ENCODE measurements around the gene ESPN.

The ESPN gene

DNA sequence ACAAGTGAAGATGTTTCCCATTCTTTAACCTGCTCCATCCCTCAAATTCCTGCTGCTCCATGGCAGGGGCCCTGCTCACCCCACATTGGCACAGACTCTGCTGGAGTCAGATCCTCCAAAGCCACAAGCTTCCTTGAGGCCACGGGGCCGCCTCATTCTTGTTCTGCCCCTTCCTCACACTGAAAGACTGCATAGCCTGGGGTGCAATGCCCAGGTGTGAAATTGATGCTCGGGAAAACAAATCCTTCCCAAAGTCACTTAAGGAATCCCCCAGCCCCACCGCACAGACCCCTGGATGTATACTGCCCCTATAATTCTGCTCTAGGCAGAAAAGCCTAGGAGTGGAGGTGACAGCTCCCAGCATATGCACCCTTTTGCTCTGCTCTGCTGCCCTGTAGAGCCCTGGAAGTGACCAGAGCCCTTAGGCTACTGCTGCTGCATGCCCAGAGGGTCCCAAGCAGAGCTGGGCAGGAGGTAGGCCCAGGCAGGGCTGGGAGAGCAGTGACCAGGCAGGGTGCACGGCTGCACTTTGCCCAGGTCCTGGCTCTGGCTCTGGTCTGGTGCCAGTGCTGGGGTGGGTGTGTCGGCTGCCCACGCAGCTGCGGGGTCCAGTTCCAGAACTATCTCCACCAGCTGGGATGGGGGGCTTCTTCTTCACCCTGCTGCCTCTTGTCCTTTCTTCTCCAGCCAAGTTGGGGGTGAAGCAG, 6.5 kb upstream of the ESPN start:
- Histone ChIP-seq H3K4me1 (ENCODE audit: insufficient read depth, low read length, poor library complexity, severe bottlenecking) (peaks cover 4% of the 10 kb centered on the region), H2AFZ (ENCODE audit: low read length) (no peak overlapping the region), H4K20me1 (ENCODE audit: insufficient read depth, low read length, poor library complexity, severe bottlenecking) (no peaks in the 10 kb centered on the region), H3K9ac (ENCODE audit: low read depth, low read length, poor library complexity, severe bottlenecking) (no peak overlapping the region), H3K9me3 (ENCODE audit: insufficient read depth, low read depth, low read length) (no peaks in the 10 kb centered on the region), H3K9me2 (replicated peaks; ENCODE audit: low read depth, low read length) (no peaks in the 10 kb centered on the region), H3K36me3 (ENCODE audit: insufficient read depth, low read length) (no peaks in the 10 kb centered on the region), H3K27me3 (ENCODE audit: insufficient read depth, low read length, poor library complexity, severe bottlenecking) (no peaks in the 10 kb centered on the region), H3K79me2 (ENCODE audit: insufficient read depth, low read length) (no peaks in the 10 kb centered on the region), H3F3A (ENCODE audit: low read depth) (no peaks in the 10 kb centered on the region), H3K4me2 (ENCODE audit: low read depth, low read length, poor library complexity, severe bottlenecking) (no peak overlapping the region), H3K4me3 (ENCODE audit: low read length, poor library complexity, severe bottlenecking) (no peak overlapping the region)
- no peak for TF ChIP-seq EZH2phosphoT487 (IDR thresholded peaks at IDR 0.05; ENCODE audit: borderline replicate concordance)
- TF ChIP-seq, protein P1, sequence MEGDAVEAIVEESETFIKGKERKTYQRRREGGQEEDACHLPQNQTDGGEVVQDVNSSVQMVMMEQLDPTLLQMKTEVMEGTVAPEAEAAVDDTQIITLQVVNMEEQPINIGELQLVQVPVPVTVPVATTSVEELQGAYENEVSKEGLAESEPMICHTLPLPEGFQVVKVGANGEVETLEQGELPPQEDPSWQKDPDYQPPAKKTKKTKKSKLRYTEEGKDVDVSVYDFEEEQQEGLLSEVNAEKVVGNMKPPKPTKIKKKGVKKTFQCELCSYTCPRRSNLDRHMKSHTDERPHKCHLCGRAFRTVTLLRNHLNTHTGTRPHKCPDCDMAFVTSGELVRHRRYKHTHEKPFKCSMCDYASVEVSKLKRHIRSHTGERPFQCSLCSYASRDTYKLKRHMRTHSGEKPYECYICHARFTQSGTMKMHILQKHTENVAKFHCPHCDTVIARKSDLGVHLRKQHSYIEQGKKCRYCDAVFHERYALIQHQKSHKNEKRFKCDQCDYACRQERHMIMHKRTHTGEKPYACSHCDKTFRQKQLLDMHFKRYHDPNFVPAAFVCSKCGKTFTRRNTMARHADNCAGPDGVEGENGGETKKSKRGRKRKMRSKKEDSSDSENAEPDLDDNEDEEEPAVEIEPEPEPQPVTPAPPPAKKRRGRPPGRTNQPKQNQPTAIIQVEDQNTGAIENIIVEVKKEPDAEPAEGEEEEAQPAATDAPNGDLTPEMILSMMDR (conservative IDR thresholded peaks at IDR 0.05; ENCODE audit: low read length), result no peak

DNA sequence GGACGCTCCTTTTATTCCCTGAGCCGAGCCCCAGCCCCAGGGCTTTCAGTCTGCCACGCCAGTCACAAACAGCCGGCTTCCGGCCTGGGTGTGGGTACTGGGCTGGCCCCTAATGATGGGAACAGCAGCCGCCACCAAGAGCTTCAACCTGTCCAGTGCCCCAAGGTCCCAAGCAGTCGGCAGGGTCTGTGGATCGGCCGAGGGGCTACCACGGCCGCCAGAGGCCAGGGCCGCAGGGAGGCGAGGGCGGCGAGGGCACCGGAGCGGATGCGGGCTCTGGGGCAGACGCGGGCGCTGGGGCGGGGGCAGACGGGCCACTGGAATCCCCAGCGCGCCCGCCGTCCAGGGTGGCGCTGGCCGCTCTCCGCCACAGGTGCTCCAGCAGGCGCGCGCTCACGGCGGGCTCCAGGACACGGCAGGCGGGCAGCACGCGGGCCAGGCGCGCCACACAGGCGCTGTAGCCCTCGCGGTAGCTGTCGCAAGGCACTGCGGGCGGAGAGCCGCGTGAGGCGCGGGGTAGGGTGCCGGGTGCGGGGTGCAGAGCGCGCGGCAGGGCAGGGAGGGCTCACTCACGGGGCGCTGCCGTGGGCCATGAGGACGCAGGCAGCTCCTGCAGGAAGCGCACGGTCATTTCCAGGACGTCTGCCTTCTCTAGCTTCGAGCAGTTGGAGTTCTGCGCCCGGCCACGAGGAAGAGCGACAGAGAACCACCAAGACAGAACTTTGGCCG, 5.7 kb upstream of the ESPN start:
- H3K4me2 ChIP-seq (ENCODE audit: low read depth, low read length, poor library complexity, severe bottlenecking), result no peak overlapping the region
- H3K9me3 ChIP-seq (ENCODE audit: insufficient read depth, low read depth, low read length), result no peaks in the 10 kb centered on the region
- no peak overlapping the region for H2AFZ ChIP-seq (ENCODE audit: low read length)
- H3K4me3 ChIP-seq (ENCODE audit: low read length, poor library complexity, severe bottlenecking), result no peak overlapping the region
- H3K27me3 ChIP-seq (ENCODE audit: insufficient read depth, low read length, poor library complexity, severe bottlenecking), result no peaks in the 10 kb centered on the region
- H3K9me2 ChIP-seq (replicated peaks; ENCODE audit: low read depth, low read length), result no peaks in the 10 kb centered on the region
- peaks cover 4% of the 10 kb centered on the region for H3K4me1 ChIP-seq (ENCODE audit: insufficient read depth, low read length, poor library complexity, severe bottlenecking)
- H3K9ac ChIP-seq (ENCODE audit: low read depth, low read length, poor library complexity, severe bottlenecking), result no peak overlapping the region
- TF ChIP-seq EZH2phosphoT487 (IDR thresholded peaks at IDR 0.05; ENCODE audit: borderline replicate concordance), result no peak
- TF ChIP-seq, protein P1 (conservative IDR thresholded peaks at IDR 0.05; ENCODE audit: low read length), result no peak
- H3K36me3 ChIP-seq (ENCODE audit: insufficient read depth, low read length), result no peaks in the 10 kb centered on the region
- no peaks in the 10 kb centered on the region for H4K20me1 ChIP-seq (ENCODE audit: insufficient read depth, low read length, poor library complexity, severe bottlenecking)
- no peaks in the 10 kb centered on the region for H3F3A ChIP-seq (ENCODE audit: low read depth)
- no peaks in the 10 kb centered on the region for H3K79me2 ChIP-seq (ENCODE audit: insufficient read depth, low read length)

DNA sequence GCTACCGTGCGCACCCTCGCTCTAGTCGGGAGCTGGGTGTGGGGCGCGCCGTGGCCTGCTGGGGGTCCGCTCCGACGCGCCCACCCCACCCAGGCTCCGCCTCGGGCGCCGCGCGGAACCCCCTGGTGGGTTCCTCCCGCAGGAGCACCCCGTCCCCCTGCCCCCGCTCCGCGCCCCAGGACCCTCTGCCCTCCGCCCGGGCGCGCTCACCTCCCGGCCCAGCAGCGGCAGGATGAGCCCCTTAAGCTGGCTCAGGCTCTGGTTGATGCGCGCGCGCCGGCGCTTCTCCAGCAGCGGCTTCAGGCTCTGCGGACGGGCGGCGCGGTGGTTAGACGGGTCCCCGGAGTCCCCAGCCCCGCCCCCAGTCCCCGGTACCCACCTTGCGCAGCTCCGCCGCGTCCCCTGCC, 5.2 kb upstream of the ESPN start:
- Histone ChIP-seq H3K4me1 (ENCODE audit: insufficient read depth, low read length, poor library complexity, severe bottlenecking) (peaks cover 3% of the 10 kb centered on the region), H3K27me3 (ENCODE audit: insufficient read depth, low read length, poor library complexity, severe bottlenecking) (no peaks in the 10 kb centered on the region), H3K4me3 (ENCODE audit: low read length, poor library complexity, severe bottlenecking) (no peak overlapping the region), H3K9me2 (replicated peaks; ENCODE audit: low read depth, low read length) (no peaks in the 10 kb centered on the region), H3K79me2 (ENCODE audit: insufficient read depth, low read length) (no peaks in the 10 kb centered on the region), H4K20me1 (ENCODE audit: insufficient read depth, low read length, poor library complexity, severe bottlenecking) (no peaks in the 10 kb centered on the region), H2AFZ (ENCODE audit: low read length) (no peak overlapping the region), H3K36me3 (ENCODE audit: insufficient read depth, low read length) (no peaks in the 10 kb centered on the region), H3K9ac (ENCODE audit: low read depth, low read length, poor library complexity, severe bottlenecking) (no peak overlapping the region), H3F3A (ENCODE audit: low read depth) (no peaks in the 10 kb centered on the region), H3K9me3 (ENCODE audit: insufficient read depth, low read depth, low read length) (no peaks in the 10 kb centered on the region), H3K4me2 (ENCODE audit: low read depth, low read length, poor library complexity, severe bottlenecking) (no peak overlapping the region)
- no peak for TF ChIP-seq EZH2phosphoT487 (IDR thresholded peaks at IDR 0.05; ENCODE audit: borderline replicate concordance)
- TF ChIP-seq, protein P1 (conservative IDR thresholded peaks at IDR 0.05; ENCODE audit: low read length), result no peak

Data from Loucy (cell line).